ENCODE results near the gene GNGT2. TPM values are rescaled to one million over a fixed set of nuclear protein-coding genes. Genes with fewer than 3 reads are reported as not detected.

GNGT2 gene
- total and polyA plus RNA-seq, 2 experiments from 2014 or later = 0.42 to 1.5 TPM

- H3K4me1 Mint-ChIP-seq = peaks cover 50% of the 10 kb centered on the region
- Histone ChIP-seq H3F3A (replicated peaks; ENCODE audit: low read depth) (no peaks in the 10 kb centered on the region), H3K9me2 (ENCODE audit: insufficient read depth) (no peaks in the 10 kb centered on the region), H4K20me1 (replicated peaks; ENCODE audit: insufficient read depth) (no peaks in the 10 kb centered on the region), H3K4me3 (no peak overlapping the region), H3K27ac (ENCODE audit: low read depth) (no peak overlapping the region), H2AFZ (no peak overlapping the region), H3K27me3 (ENCODE audit: insufficient read depth) (no peaks in the 10 kb centered on the region), H3K4me1 (ENCODE audit: insufficient read depth) (peaks cover 34% of the 10 kb centered on the region), H3K36me3 (ENCODE audit: insufficient read depth) (no peaks in the 10 kb centered on the region; the same call in 1 of the 2 replicates), H3K79me2 (replicated peaks; ENCODE audit: insufficient read depth) (no peaks in the 10 kb centered on the region), H3K4me2 (no peak overlapping the region)
- TF ChIP-seq JUNB (IDR thresholded peaks at IDR 0.05; ENCODE audit: unreplicated experiment) = no peak
- TF ChIP-seq EZH2phosphoT487 (IDR thresholded peaks at IDR 0.05; ENCODE audit: unreplicated experiment) = no peak
- no peak for TF ChIP-seq ETS1 (IDR thresholded peaks at IDR 0.05)
- no peak for TF ChIP-seq CREB1 (CRISPR knock-in tag; IDR thresholded peaks at IDR 0.05; ENCODE audit: low read depth)
- no peak for TF ChIP-seq ZNF114 (CRISPR knock-in tag; IDR thresholded peaks at IDR 0.05)
- TF ChIP-seq STAT1 (IDR thresholded peaks at IDR 0.05; ENCODE audit: unreplicated experiment) = no peak
- no peak for TF ChIP-seq CTCF (conservative IDR thresholded peaks at IDR 0.05; ENCODE audit: low read depth in 2 of 2)
- TF ChIP-seq POLR2AphosphoS5 (IDR thresholded peaks at IDR 0.05; ENCODE audit: low read depth) = no peak
- TF ChIP-seq, protein P1, sequence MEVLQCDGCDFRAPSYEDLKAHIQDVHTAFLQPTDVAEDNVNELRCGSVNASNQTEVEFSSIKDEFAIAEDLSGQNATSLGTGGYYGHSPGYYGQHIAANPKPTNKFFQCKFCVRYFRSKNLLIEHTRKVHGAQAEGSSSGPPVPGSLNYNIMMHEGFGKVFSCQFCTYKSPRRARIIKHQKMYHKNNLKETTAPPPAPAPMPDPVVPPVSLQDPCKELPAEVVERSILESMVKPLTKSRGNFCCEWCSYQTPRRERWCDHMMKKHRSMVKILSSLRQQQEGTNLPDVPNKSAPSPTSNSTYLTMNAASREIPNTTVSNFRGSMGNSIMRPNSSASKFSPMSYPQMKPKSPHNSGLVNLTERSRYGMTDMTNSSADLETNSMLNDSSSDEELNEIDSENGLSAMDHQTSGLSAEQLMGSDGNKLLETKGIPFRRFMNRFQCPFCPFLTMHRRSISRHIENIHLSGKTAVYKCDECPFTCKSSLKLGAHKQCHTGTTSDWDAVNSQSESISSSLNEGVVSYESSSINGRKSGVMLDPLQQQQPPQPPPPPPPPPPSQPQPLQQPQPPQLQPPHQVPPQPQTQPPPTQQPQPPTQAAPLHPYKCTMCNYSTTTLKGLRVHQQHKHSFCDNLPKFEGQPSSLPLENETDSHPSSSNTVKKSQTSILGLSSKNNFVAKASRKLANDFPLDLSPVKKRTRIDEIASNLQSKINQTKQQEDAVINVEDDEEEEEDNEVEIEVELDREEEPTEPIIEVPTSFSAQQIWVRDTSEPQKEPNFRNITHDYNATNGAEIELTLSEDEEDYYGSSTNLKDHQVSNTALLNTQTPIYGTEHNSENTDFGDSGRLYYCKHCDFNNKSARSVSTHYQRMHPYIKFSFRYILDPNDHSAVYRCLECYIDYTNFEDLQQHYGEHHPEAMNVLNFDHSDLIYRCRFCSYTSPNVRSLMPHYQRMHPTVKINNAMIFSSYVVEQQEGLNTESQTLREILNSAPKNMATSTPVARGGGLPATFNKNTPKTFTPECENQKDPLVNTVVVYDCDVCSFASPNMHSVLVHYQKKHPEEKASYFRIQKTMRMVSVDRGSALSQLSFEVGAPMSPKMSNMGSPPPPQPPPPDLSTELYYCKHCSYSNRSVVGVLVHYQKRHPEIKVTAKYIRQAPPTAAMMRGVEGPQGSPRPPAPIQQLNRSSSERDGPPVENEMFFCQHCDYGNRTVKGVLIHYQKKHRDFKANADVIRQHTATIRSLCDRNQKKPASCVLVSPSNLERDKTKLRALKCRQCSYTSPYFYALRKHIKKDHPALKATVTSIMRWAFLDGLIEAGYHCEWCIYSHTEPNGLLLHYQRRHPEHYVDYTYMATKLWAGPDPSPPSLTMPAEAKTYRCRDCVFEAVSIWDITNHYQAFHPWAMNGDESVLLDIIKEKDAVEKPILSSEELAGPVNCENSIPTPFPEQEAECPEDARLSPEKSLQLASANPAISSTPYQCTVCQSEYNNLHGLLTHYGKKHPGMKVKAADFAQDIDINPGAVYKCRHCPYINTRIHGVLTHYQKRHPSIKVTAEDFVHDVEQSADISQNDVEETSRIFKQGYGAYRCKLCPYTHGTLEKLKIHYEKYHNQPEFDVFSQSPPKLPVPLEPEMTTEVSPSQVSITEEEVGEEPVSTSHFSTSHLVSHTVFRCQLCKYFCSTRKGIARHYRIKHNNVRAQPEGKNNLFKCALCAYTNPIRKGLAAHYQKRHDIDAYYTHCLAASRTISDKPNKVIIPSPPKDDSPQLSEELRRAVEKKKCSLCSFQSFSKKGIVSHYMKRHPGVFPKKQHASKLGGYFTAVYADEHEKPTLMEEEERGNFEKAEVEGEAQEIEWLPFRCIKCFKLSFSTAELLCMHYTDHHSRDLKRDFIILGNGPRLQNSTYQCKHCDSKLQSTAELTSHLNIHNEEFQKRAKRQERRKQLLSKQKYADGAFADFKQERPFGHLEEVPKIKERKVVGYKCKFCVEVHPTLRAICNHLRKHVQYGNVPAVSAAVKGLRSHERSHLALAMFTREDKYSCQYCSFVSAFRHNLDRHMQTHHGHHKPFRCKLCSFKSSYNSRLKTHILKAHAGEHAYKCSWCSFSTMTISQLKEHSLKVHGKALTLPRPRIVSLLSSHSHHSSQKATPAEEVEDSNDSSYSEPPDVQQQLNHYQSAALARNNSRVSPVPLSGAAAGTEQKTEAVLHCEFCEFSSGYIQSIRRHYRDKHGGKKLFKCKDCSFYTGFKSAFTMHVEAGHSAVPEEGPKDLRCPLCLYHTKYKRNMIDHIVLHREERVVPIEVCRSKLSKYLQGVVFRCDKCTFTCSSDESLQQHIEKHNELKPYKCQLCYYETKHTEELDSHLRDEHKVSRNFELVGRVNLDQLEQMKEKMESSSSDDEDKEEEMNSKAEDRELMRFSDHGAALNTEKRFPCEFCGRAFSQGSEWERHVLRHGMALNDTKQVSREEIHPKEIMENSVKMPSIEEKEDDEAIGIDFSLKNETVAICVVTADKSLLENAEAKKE (CRISPR knock-in tag; IDR thresholded peaks at IDR 0.05) = no peak
- H3K27me3 Mint-ChIP-seq (ENCODE audit: insufficient read depth, low read depth, poor library complexity) = peaks cover 22% of the 10 kb centered on the region
- H3K36me3 Mint-ChIP-seq (ENCODE audit: low read depth) = peaks cover 4% of the 10 kb centered on the region; the same call in 1 of the 3 replicates
- no peak overlapping the region; the same call in 2 of the 3 replicates for H3K4me3 Mint-ChIP-seq
- H3K27ac Mint-ChIP-seq = no peak overlapping the region
- DNase-seq (ENCODE audit: low spot score) (no peak), ATAC-seq (no peak)
- H3K9me3 Mint-ChIP-seq = no peaks in the 10 kb centered on the region
These were observed 4.4 kb upstream of the GNGT2 start for GRCh38 chr17:49214676-49215360.

All from GM23338 (cell line).